HCT116 (cell line): ENCODE measurements around the gene ANO2. TPM values are rescaled to one million over a fixed set of nuclear protein-coding genes. Genes with fewer than 3 reads are reported as not detected.

Experiments used
- ATAC-seq: fragments of 200-7000 bp; cut with Tn5 transposase; 2 replicates; pipeline ENCODE4 v1.9.1; 2020; ENCODE audit warnings: mild to moderate bottlenecking, moderate library complexity
- BruUV-seq: library from RNA; stranded (reverse); fragments of 400-500 nt; replicated peaks from 2 replicates; lab custom pipeline; 2021; lab: Mats Ljungman, UMichigan
- CTCF ChIA-PET: fragments of 300-600 bp; sonication (Branson Sonifier 250); formaldehyde crosslinking; loops from one replicate; lab custom pipeline; 2021; ENCODE audit warnings: antibody characterized with exemption; lab: Charles Lee
- POLR2A ChIA-PET: fragments of 300-600, 350-600 bp; sonication (Branson Sonifier 250); formaldehyde crosslinking; loops from one replicate; lab custom pipeline; 2021; ENCODE audit warnings: antibody characterized with exemption; lab: Charles Lee
- RAD21 ChIA-PET, 2 experiments: fragments of 300-600 bp; sonication (Branson Sonifier 250); formaldehyde crosslinking; loops; one replicate each; lab custom pipeline; 2023; ENCODE audit warnings: low total read pairs in 2 of 2; ENCODE audit not compliant: uncharacterized antibody in 2 of 2, unreplicated experiment in 2 of 2, low non-redundant PET in 1 of 2; lab: Charles Lee
- DNase-seq: peaks from one replicate; pipeline ENCODE4 v3.0.0-alpha.2; 2010; ENCODE audit warnings: low read depth, low spot score
- H2AFZ ChIP-seq: fragments of 200-600 bp; shearing (Covaris generic), sonication (generic); 2 replicates; pipeline ENCODE4 v1.6.1; 2017; ENCODE audit warnings: low read depth, mixed run types, mixed read lengths, antibody characterized with exemption, low read length; ENCODE audit not compliant: poor library complexity, severe bottlenecking
- H3K27ac ChIP-seq: 2 replicates; pipeline ENCODE4 v1.5.1; 2012; ENCODE audit warnings: low read depth, low read length
- H3K27me3 ChIP-seq: fragments of 200-600 bp; sonication (generic); 2 replicates; pipeline ENCODE4 v1.6.1; 2016; ENCODE audit warnings: mixed run types, low read length, mixed read lengths; ENCODE audit not compliant: insufficient read depth
- H3K36me3 ChIP-seq, 2 experiments: fragments of 200-500 bp in 1 of 2; fragments of 200-600 bp in 1 of 2; sonication (Bioruptor generic) in 1 of 2; sonication (generic) in 1 of 2; 2 replicates each; pipeline versions ENCODE4 v1.5.1 to v1.6.1; 2014 to 2016; ENCODE audit warnings: low read length in 2 of 2, inconsistent platforms in 1 of 2, mixed read lengths in 1 of 2, mixed run types in 1 of 2; ENCODE audit not compliant: insufficient read depth in 2 of 2, control insufficient read depth in 1 of 2
- H3K4me1 ChIP-seq, 2 experiments: fragments of 200-600 bp in 1 of 2; sonication (generic) in 1 of 2; 2 replicates each; pipeline versions ENCODE4 v1.5.1 to v1.6.1; 2012 to 2017; ENCODE audit warnings: low read length in 2 of 2, inconsistent platforms in 1 of 2, mild to moderate bottlenecking in 1 of 2, mixed read lengths in 1 of 2, mixed run types in 1 of 2, moderate library complexity in 1 of 2; ENCODE audit not compliant: insufficient read depth in 2 of 2, control insufficient read depth in 1 of 2
- H3K4me2 ChIP-seq: fragments of 200-600 bp; sonication (generic); 2 replicates; pipeline ENCODE4 v1.6.1; 2017; ENCODE audit warnings: mixed run types, low read length, mixed read lengths
- H3K4me3 ChIP-seq, 2 experiments: fragments of 200-600 bp in 1 of 2; sonication (generic) in 1 of 2; replicated peaks in 1 of 2; 2 replicates each; pipeline ENCODE4 v1.5.1; 2011 to 2016; ENCODE audit warnings: low read length in 2 of 2, control low read depth in 1 of 2, low read depth in 1 of 2, mild to moderate bottlenecking in 1 of 2, mixed read lengths in 1 of 2, mixed run types in 1 of 2
- H3K79me2 ChIP-seq: fragments of 200-600 bp; sonication (generic); 2 replicates; pipeline ENCODE4 v1.6.1; 2017; ENCODE audit warnings: mild to moderate bottlenecking, mixed run types, low read length, moderate library complexity, mixed read lengths; ENCODE audit not compliant: insufficient read depth
- H3K9ac ChIP-seq: fragments of 200-600 bp; sonication (generic); 2 replicates; pipeline ENCODE4 v1.6.1; 2016; ENCODE audit warnings: low read length, mixed read lengths
- H3K9me2 ChIP-seq: fragments of 200-600 bp; sonication (generic), shearing (Covaris generic); 2 replicates; pipeline ENCODE4 v1.6.1; 2017; ENCODE audit warnings: mixed run types, mild to moderate bottlenecking, moderate library complexity; ENCODE audit not compliant: insufficient read depth
- H3K9me3 ChIP-seq, 2 experiments: fragments of 200-500 bp in 1 of 2; fragments of 200-600 bp in 1 of 2; sonication (Bioruptor generic) in 1 of 2; sonication (generic) in 1 of 2; 2 replicates each; pipeline ENCODE4 v1.6.1; 2014 to 2017; ENCODE audit warnings: low read length in 2 of 2, mixed read lengths in 2 of 2, inconsistent platforms in 1 of 2, low read depth in 1 of 2, mild to moderate bottlenecking in 1 of 2, mixed run types in 1 of 2, moderate library complexity in 1 of 2; ENCODE audit not compliant: control insufficient read depth in 1 of 2, insufficient read depth in 1 of 2
- H4K20me1 ChIP-seq: fragments of 200-600 bp; sonication (generic), shearing (Covaris generic); 2 replicates; pipeline ENCODE4 v1.6.1; 2017; ENCODE audit warnings: mixed run types, mild to moderate bottlenecking, moderate library complexity; ENCODE audit not compliant: insufficient read depth
- CBX3 ChIP-seq: IDR thresholded peaks from 2 replicates; pipeline ENCODE4 v1.6.1; 2012; ENCODE audit warnings: low read depth
- CEBPB ChIP-seq: IDR thresholded peaks from 2 replicates; pipeline ENCODE4 v1.6.1; 2012; ENCODE audit warnings: low read depth
- EGR1 ChIP-seq: IDR thresholded peaks from 2 replicates; pipeline ENCODE4 v1.6.1; 2012; ENCODE audit warnings: low read depth
- ELF1 ChIP-seq: IDR thresholded peaks from 2 replicates; pipeline ENCODE4 v1.6.1; 2012; ENCODE audit warnings: low read depth, borderline replicate concordance
- EZH2phosphoT487 ChIP-seq: fragments of 200-600 bp; IDR thresholded peaks from 2 replicates; pipeline ENCODE4 v1.6.1; 2018; ENCODE audit warnings: antibody characterized with exemption, borderline replicate concordance
- FOSL1 ChIP-seq: IDR thresholded peaks from 2 replicates; pipeline ENCODE4 v1.6.1; 2012; ENCODE audit warnings: low read depth
- SIN3A ChIP-seq: IDR thresholded peaks from 2 replicates; pipeline ENCODE4 v1.6.1; 2012; ENCODE audit warnings: low read depth
- SRF ChIP-seq: IDR thresholded peaks from 2 replicates; pipeline ENCODE4 v1.6.1; 2012; ENCODE audit warnings: low read depth
- TCF7L2 ChIP-seq: IDR thresholded peaks from 2 replicates; pipeline ENCODE4 v1.7.0; 2011; ENCODE audit warnings: borderline replicate concordance, inconsistent platforms; ENCODE audit not compliant: insufficient read depth, insufficient read length; ENCODE audit errors: extremely low read depth
- intact Hi-C: fragments of 100-400 bp; cut with micrococcal nuclease; formaldehyde crosslinking; loops from 2 replicates; pipeline ENCODE4 v1.10.0; 2022
- total RNA-seq: library from RNA; stranded (reverse); gene quantifications from one replicate; pipeline ENCODE4 v1.2.1, GENCODE V29; 2021; ENCODE audit not compliant: unreplicated experiment
- TF ChIP-seq, protein P1 (sequence below): IDR thresholded peaks from 2 replicates; pipeline ENCODE4 v1.6.1; 2012; ENCODE audit warnings: low read depth
- TF ChIP-seq, protein P2 (sequence below): IDR thresholded peaks from 2 replicates; pipeline ENCODE4 v1.6.1; 2012
- TF ChIP-seq, protein P3 (sequence below): IDR thresholded peaks from 2 replicates; pipeline ENCODE4 v1.6.1; 2012

ANO2 gene
- total RNA-seq, 1 experiment from 2014 or later: not detected

- no peaks in the 10 kb centered on the region for H3K79me2 ChIP-seq
- CTCF ChIA-PET: interaction anchor here (1.8 kb wide), 1 partner anchor 14 kb away, joined by 4 read pairs; no protein-coding TSS in a partner anchor
Measured at GRCh38 chr12:5525783-5526367, 419.2 kb downstream of the ANO2 start.

More at GRCh38 chr12:5525783-5526367, 419.2 kb downstream of the ANO2 start:
- DNase-seq (no peak), ATAC-seq (no peak)
- ChIA-PET RAD21 (no interaction called here), POLR2A (no interaction called here)
- H3K27ac ChIP-seq: no peak overlapping the region
- no peak overlapping the region for H3K4me3 ChIP-seq
- TF ChIP-seq FOSL1 (no peak), TCF7L2 (no peak), CEBPB (no peak), CBX3 (no peak), EZH2phosphoT487 (no peak), SRF (no peak), SIN3A (no peak), ELF1 (no peak), EGR1 (no peak)
- TF ChIP-seq, protein P1, sequence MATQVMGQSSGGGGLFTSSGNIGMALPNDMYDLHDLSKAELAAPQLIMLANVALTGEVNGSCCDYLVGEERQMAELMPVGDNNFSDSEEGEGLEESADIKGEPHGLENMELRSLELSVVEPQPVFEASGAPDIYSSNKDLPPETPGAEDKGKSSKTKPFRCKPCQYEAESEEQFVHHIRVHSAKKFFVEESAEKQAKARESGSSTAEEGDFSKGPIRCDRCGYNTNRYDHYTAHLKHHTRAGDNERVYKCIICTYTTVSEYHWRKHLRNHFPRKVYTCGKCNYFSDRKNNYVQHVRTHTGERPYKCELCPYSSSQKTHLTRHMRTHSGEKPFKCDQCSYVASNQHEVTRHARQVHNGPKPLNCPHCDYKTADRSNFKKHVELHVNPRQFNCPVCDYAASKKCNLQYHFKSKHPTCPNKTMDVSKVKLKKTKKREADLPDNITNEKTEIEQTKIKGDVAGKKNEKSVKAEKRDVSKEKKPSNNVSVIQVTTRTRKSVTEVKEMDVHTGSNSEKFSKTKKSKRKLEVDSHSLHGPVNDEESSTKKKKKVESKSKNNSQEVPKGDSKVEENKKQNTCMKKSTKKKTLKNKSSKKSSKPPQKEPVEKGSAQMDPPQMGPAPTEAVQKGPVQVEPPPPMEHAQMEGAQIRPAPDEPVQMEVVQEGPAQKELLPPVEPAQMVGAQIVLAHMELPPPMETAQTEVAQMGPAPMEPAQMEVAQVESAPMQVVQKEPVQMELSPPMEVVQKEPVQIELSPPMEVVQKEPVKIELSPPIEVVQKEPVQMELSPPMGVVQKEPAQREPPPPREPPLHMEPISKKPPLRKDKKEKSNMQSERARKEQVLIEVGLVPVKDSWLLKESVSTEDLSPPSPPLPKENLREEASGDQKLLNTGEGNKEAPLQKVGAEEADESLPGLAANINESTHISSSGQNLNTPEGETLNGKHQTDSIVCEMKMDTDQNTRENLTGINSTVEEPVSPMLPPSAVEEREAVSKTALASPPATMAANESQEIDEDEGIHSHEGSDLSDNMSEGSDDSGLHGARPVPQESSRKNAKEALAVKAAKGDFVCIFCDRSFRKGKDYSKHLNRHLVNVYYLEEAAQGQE: no peak
- TF ChIP-seq, protein P2, sequence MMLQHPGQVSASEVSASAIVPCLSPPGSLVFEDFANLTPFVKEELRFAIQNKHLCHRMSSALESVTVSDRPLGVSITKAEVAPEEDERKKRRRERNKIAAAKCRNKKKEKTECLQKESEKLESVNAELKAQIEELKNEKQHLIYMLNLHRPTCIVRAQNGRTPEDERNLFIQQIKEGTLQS: no peak
- TF ChIP-seq, protein P3, sequence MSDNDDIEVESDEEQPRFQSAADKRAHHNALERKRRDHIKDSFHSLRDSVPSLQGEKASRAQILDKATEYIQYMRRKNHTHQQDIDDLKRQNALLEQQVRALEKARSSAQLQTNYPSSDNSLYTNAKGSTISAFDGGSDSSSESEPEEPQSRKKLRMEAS: no peak
- H3K4me1 ChIP-seq: no peaks in the 10 kb centered on the region
- H2AFZ ChIP-seq: no peak overlapping the region
- peaks cover 15% of the 10 kb centered on the region; the same call in 1 of the 2 replicates for H3K27me3 ChIP-seq
- intact Hi-C loops: no loop called here
- H3K36me3 ChIP-seq: no peaks in the 10 kb centered on the region
- no peak overlapping the region for H3K4me2 ChIP-seq
- no peak overlapping the region for H3K9ac ChIP-seq
- no peaks in the 10 kb centered on the region for H3K9me2 ChIP-seq
- H3K9me3 ChIP-seq: no peaks in the 10 kb centered on the region
- H4K20me1 ChIP-seq: no peaks in the 10 kb centered on the region
- BruUV-seq: no TSS peak
